ENCODE measurements around the gene ATP9A. TPM values are rescaled to one million over a fixed set of nuclear protein-coding genes. Genes with fewer than 3 reads are reported as not detected.

ATP9A gene
- total RNA-seq, 3 donors from 2014 or later = 54.0 to 102 (median 59.4) TPM

DNA sequence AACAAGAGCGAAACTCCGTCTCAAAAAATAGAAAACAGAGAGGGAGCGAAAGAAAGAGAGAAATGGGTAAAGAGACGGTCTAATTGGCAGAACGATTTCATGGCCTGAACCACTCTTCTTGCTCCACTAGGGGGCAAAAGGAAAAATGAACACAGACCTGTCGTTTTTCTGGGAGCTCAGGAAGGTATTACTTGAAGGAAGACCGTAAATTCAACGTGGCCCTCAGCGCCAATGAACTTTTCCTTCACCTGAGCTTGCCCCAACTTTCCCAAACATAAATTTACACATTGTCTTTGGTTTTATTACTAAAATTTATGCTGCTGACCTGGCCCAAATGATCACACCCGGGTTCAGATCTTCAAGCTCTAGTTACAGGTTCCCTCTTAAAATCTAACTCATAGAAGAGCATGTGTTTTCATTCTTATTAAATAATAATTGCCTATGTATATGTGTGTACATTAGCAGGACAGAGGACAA is 67.3 kb downstream of the ATP9A start:
- peaks cover 19% of the 10 kb centered on the region for H3K4me1 ChIP-seq (ENCODE audit: low read depth)
- peak in 1 of 3 donors; percentile 64 for DNase-seq
- intact Hi-C loops (cut with DNase I, micrococcal nuclease) = no loop called here
- peak; percentile 60 for ATAC-seq
- no peaks in the 10 kb centered on the region for H3K9me3 ChIP-seq
- TF ChIP-seq, protein P1, sequence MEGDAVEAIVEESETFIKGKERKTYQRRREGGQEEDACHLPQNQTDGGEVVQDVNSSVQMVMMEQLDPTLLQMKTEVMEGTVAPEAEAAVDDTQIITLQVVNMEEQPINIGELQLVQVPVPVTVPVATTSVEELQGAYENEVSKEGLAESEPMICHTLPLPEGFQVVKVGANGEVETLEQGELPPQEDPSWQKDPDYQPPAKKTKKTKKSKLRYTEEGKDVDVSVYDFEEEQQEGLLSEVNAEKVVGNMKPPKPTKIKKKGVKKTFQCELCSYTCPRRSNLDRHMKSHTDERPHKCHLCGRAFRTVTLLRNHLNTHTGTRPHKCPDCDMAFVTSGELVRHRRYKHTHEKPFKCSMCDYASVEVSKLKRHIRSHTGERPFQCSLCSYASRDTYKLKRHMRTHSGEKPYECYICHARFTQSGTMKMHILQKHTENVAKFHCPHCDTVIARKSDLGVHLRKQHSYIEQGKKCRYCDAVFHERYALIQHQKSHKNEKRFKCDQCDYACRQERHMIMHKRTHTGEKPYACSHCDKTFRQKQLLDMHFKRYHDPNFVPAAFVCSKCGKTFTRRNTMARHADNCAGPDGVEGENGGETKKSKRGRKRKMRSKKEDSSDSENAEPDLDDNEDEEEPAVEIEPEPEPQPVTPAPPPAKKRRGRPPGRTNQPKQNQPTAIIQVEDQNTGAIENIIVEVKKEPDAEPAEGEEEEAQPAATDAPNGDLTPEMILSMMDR (IDR thresholded peaks at IDR 0.05) = peak; percentile 64
- no peaks in the 10 kb centered on the region for H3K36me3 ChIP-seq (ENCODE audit: low read depth)
- no peak overlapping the region for H3K4me3 ChIP-seq

DNA sequence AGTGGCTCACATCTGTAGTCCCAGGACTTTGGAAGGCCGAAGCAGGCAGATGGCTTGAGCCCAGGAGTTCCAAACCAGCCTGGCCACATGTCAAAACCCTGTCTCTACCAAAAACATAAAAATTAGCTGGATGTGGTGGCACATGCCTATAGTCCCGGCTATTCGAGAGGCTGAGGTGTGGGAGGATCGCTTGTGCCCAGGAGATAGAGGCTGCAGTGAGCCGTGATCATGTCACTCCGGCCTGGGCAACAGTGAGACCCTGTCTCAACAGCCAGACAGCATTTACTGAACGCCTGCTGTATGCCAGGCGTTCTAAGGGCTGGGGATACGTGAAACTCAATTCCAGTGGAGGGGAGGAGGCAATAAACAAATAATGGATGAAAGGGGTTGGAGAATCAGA is 69.9 kb downstream of the ATP9A start:
- H3K9me3 ChIP-seq = no peaks in the 10 kb centered on the region
- no peak for ATAC-seq
- H3K4me1 ChIP-seq (ENCODE audit: low read depth) = peaks cover 17% of the 10 kb centered on the region
- DNase-seq = no peak
- TF ChIP-seq, protein P1 (IDR thresholded peaks at IDR 0.05) = no peak
- intact Hi-C loops (cut with DNase I, micrococcal nuclease) = no loop called here
- H3K36me3 ChIP-seq (ENCODE audit: low read depth) = no peaks in the 10 kb centered on the region
- no peak overlapping the region for H3K4me3 ChIP-seq

DNA sequence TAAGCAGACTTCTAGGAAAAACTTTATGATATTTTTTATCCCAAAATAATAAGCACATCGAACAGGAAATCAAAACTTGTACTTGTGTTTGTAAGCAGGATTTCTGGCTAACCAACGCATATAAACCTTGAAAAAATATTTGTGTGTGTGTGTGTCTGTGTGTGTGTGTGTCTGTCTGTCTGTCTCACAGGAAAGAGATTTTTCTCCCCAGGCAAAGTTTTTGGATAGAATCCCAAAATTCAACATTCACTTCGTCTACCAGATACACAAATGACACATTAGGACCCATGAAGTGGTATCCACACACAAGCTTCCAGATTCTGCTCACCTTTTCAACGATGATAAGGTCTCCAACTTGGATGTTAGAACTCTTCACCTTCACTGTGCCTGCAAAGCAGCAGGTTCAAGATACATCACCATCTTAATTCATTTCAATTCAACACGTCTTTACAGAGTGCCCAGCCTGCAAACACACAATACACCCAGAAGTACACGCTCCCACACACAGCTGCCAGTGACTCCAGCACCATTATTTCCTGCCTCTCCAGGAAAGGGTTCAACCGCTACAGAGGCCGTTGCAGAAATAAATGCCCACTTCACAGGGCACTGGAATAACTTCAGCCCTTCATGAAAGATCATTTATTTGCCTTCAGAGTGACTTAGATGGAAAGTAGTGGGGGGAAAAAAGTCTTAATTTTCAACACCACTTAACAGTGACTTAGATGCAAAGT is 70.9 kb downstream of the ATP9A start:
- Histone ChIP-seq H3K36me3 (ENCODE audit: low read depth) (no peaks in the 10 kb centered on the region), H3K4me3 (no peak overlapping the region), H3K9me3 (no peaks in the 10 kb centered on the region), H3K4me1 (ENCODE audit: low read depth) (peaks cover 11% of the 10 kb centered on the region)
- ATAC-seq (no peak), DNase-seq (no peak)
- intact Hi-C loops (cut with DNase I, micrococcal nuclease) = no loop called here
- TF ChIP-seq, protein P1 (IDR thresholded peaks at IDR 0.05) = no peak

DNA sequence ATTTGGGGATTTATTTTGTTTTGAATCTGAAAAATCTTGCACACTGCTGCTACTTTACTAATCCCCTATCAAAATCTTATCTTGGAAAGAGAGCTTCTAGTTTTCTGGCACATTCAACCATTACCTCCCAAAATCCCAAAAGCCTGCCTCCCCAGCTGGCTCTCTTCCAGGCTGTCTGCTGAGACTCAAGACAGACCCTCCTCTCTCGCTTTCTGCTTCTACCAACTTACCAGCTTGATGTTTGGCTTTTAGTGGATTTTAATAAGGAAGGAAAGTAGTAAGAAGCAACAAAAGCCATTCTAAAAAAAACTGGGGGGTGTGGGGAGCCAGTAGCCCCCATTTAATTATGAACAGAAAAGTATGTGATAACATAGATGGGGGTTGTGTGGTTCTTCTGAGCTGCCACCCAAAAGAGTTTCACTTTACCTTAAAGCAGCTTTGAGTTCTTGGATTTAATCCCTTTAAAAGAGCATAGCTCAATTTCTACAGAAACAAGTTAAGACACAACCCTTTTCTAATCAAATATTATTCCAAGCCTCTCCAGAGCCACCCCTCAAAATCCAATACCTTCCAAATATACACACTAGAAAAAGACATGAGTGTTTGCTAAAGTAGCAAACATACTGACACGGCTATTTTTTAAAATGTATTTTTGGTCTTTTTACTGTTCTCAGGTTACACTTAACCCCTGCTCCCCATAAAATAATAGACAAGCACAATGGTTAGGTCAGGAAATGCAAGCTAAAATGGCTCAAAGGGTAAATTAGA is 71.7 kb downstream of the ATP9A start:
- H3K36me3 ChIP-seq (ENCODE audit: low read depth) = no peaks in the 10 kb centered on the region
- TF ChIP-seq, protein P1 (IDR thresholded peaks at IDR 0.05) = no peak
- DNase-seq (no peak), ATAC-seq (no peak)
- no peaks in the 10 kb centered on the region for H3K9me3 ChIP-seq
- intact Hi-C loops (cut with DNase I, micrococcal nuclease) = no loop called here
- H3K4me3 ChIP-seq = no peak overlapping the region
- H3K4me1 ChIP-seq (ENCODE audit: low read depth) = peaks cover 7% of the 10 kb centered on the region

DNA sequence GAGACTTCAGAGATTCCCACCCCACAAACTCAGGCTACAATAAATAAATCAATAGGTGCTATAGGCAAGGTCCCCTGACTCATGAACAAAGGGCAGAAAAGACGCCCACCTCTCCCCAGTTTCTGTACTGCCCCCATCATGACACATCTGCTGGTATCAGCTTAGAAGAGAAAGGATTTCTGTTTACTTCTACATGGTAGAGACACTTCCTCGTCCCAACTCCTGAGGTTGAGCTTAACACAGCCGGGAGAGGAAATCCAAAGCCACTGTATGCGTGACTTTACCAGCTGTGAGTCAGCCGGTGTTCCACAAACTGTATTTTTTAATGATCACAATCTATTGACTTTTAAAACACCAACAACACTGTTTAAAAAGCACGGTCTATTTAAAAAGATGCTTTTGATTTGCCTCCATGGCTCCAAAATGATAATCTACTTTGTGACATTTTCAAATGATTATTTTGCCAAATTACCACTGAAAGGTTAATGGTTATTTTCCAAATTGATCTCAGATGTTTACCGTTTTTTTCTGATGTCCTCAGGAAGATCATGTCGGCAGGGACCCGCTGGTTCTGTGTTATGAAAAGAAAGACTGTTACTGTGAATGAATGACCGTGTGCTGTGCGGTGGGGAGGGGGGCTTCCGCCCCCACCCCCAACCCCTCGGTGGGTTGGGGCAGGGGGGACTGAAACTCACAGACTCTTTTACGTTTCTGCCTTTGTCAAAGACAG is 72.5 kb downstream of the ATP9A start:
- peak in 1 of 3 donors; percentile 36 for DNase-seq

More for the DNA sequence above, 72.5 kb downstream of the ATP9A start:
- Histone ChIP-seq H3K9me3 (no peaks in the 10 kb centered on the region), H3K4me3 (no peak overlapping the region), H3K36me3 (ENCODE audit: low read depth) (no peaks in the 10 kb centered on the region), H3K4me1 (ENCODE audit: low read depth) (peaks cover 2% of the 10 kb centered on the region)
- intact Hi-C loops (cut with DNase I, micrococcal nuclease) = no loop called here
- TF ChIP-seq, protein P1 (IDR thresholded peaks at IDR 0.05) = no peak
- peak; percentile 91 for ATAC-seq
